K562 (cell line): ENCODE results near the gene CENPB. TPM values are rescaled to one million over a fixed set of nuclear protein-coding genes. Genes with fewer than 3 reads are reported as not detected.
A peak's percentile ranks its signal among the peaks of the same experiment; 100 is the strongest.

Source experiments
- ATAC-seq: fragments of 200-7000 bp; cut with Tn5 transposase; 3 replicates; pipeline ENCODE4 v1.9.1; 2020; ENCODE audit warnings: moderate library complexity
- BruUV-seq: library from RNA; stranded (reverse); fragments of 400-500 nt; replicated peaks from 2 replicates; lab custom pipeline; 2021; lab: Mats Ljungman, UMichigan
- CTCF ChIA-PET: fragments of 300-600 bp; formaldehyde crosslinking; extraction: SDS; loops from one replicate; lab custom pipeline; 2021; ENCODE audit warnings: low intra/inter-chr PET ratio; lab: Yijun Ruan, JAX
- POLR2A ChIA-PET: fragments of 300-600, 350-650 bp; sonication (Branson Sonifier 250); formaldehyde crosslinking; extraction: SDS; loops from one replicate; lab custom pipeline; 2021; ENCODE audit warnings: antibody characterized with exemption, inconsistent platforms; lab: Yijun Ruan, JAX
- DNase-seq, 4 experiments: peaks; one replicate each; pipeline versions ENCODE4 v3.0.0 to v3.0.0-alpha.2; 2011 to 2018; ENCODE audit warnings: low spot score in 3 of 4, mixed read lengths in 3 of 4; ENCODE audit errors: extremely low read depth in 1 of 4
- FAIRE-seq: peaks from 2 replicates; lab custom pipeline; 2011; peaks lifted over from hg19 to GRCh38; lab: Jason Lieb, UNC
- H2AFZ ChIP-seq: 2 replicates; pipeline ENCODE4 v1.6.0; 2011; ENCODE audit warnings: low read depth, low read length, control low read depth, inconsistent platforms
- H3K27ac ChIP-seq: fragments of 200-600 bp; 3 replicates; pipeline ENCODE4 v1.8.0; 2011; ENCODE audit warnings: low read depth, mild to moderate bottlenecking, control low read depth, inconsistent platforms, low read length, moderate library complexity, mixed read lengths; ENCODE audit errors: extremely low read depth
- H3K27me3 ChIP-seq, 2 experiments: fragments of 300-600 bp in 1 of 2; 2 replicates in 1 of 2; 3 replicates in 1 of 2; pipeline versions ENCODE4 v1.6.0 to v1.8.0; 2011; ENCODE audit warnings: inconsistent platforms in 2 of 2, low read length in 2 of 2, mild to moderate bottlenecking in 1 of 2, mixed read lengths in 1 of 2, moderate library complexity in 1 of 2; ENCODE audit not compliant: control insufficient read depth in 2 of 2, insufficient read depth in 2 of 2
- H3K36me3 ChIP-seq: fragments of 300-600 bp; 3 replicates; pipeline ENCODE4 v1.8.0; 2011; ENCODE audit warnings: mild to moderate bottlenecking, low read length, inconsistent platforms; ENCODE audit not compliant: control insufficient read depth, insufficient read depth
- H3K4me1 ChIP-seq, 2 experiments: fragments of 200-600 bp in 1 of 2; replicated peaks in 1 of 2; 2 replicates in 1 of 2; 3 replicates in 1 of 2; pipeline versions ENCODE4 v1.5.1 to v1.8.0; 2011; ENCODE audit warnings: inconsistent platforms in 2 of 2, low read length in 2 of 2, mild to moderate bottlenecking in 1 of 2, mixed read lengths in 1 of 2, moderate library complexity in 1 of 2; ENCODE audit not compliant: control insufficient read depth in 2 of 2, insufficient read depth in 2 of 2
- H3K4me2 ChIP-seq: 2 replicates; pipeline ENCODE4 v1.6.1; 2011; ENCODE audit warnings: low read length, control low read depth, inconsistent platforms, mixed read lengths; ENCODE audit not compliant: insufficient read depth
- H3K4me3 ChIP-seq: fragments of 200-600 bp; sonication (generic), shearing (Covaris generic); 2 replicates; pipeline ENCODE4 v1.5.1; 2016; ENCODE audit warnings: control low read depth, inconsistent platforms
- H3K79me2 ChIP-seq: fragments of 200-600 bp; 3 replicates; pipeline ENCODE4 v1.8.0; 2011; ENCODE audit warnings: low read length, inconsistent platforms; ENCODE audit not compliant: control insufficient read depth, insufficient read depth
- H3K9ac ChIP-seq, 2 experiments: 2 replicates each; pipeline versions ENCODE4 v1.6.0 to v1.6.1; 2011; ENCODE audit warnings: low read depth in 2 of 2, low read length in 2 of 2, control low read depth in 1 of 2, inconsistent platforms in 1 of 2, mild to moderate bottlenecking in 1 of 2, mixed read lengths in 1 of 2; ENCODE audit not compliant: insufficient read depth in 1 of 2
- H3K9me1 ChIP-seq: one replicate; pipeline ENCODE4 v1.6.0; 2011; ENCODE audit warnings: inconsistent platforms, mild to moderate bottlenecking, low read length, moderate library complexity; ENCODE audit not compliant: control insufficient read depth, insufficient read depth
- H3K9me3 ChIP-seq: replicated peaks from 2 replicates; pipeline ENCODE4 v1.5.1; 2011; ENCODE audit warnings: low read depth, low read length, inconsistent platforms; ENCODE audit not compliant: control insufficient read depth, insufficient read depth
- H4K20me1 ChIP-seq: replicated peaks from 2 replicates; pipeline ENCODE4 v1.6.1; 2011; ENCODE audit warnings: low read length, inconsistent platforms, mixed read lengths; ENCODE audit not compliant: control insufficient read depth, insufficient read depth
- CBFB ChIP-seq: sonication (generic); formaldehyde crosslinking; IDR thresholded peaks from 2 replicates; pipeline ENCODE4 v1.4.0; 2020; ENCODE audit warnings: mild to moderate bottlenecking, missing genetic modification reagents
- GATA2 ChIP-seq: sonication (generic); formaldehyde crosslinking; IDR thresholded peaks from 2 replicates; pipeline ENCODE4 v1.4.0; 2020; ENCODE audit warnings: mild to moderate bottlenecking, missing genetic modification reagents
- JUN ChIP-seq, 2 experiments: sonication (generic) in 1 of 2; formaldehyde crosslinking in 1 of 2; IDR thresholded peaks; 2 replicates each; pipeline versions ENCODE4 v1.6.1 to v1.8.0; 2012 to 2022; ENCODE audit warnings: borderline replicate concordance in 2 of 2, mild to moderate bottlenecking in 2 of 2, improper control_type of control experiment in 1 of 2, low read depth in 1 of 2, low read length in 1 of 2, missing genetic modification reagents in 1 of 2
- MEIS2 ChIP-seq: fragments of 450-650 bp; IDR thresholded peaks from 2 replicates; pipeline ENCODE4 v1.6.1; 2014; ENCODE audit warnings: mild to moderate bottlenecking; ENCODE audit not compliant: partially characterized antibody
- RHOXF2B ChIP-seq: fragments of 250-450 bp; sonication (Bioruptor Pico); conservative IDR thresholded peaks from 2 replicates; pipeline ENCODE4 v1.5.1; 2021
- SIN3A ChIP-seq, 2 experiments: fragments of 150-350 bp in 1 of 2; IDR thresholded peaks; 2 replicates each; pipeline ENCODE4 v1.6.1; 2011 to 2016; ENCODE audit warnings: borderline replicate concordance in 2 of 2, low read depth in 2 of 2, low read length in 2 of 2, mild to moderate bottlenecking in 2 of 2, moderate library complexity in 2 of 2; ENCODE audit not compliant: control insufficient read depth in 1 of 2
- SMARCA5 ChIP-seq: fragments of 450-650 bp; IDR thresholded peaks from 2 replicates; pipeline ENCODE4 v1.6.1; 2016
- STAG1 ChIP-seq: sonication (generic); formaldehyde crosslinking; IDR thresholded peaks from 2 replicates; pipeline ENCODE4 v1.5.0; 2020; ENCODE audit warnings: missing genetic modification reagents, borderline replicate concordance
- ZBTB2 ChIP-seq: fragments of 450-650 bp; IDR thresholded peaks from 2 replicates; pipeline ENCODE4 v1.6.1; 2016; ENCODE audit warnings: antibody characterized with exemption
- ZC3H4 ChIP-seq: sonication (generic); formaldehyde crosslinking; IDR thresholded peaks from 2 replicates; pipeline ENCODE4 v1.9.0; 2021; ENCODE audit warnings: missing genetic modification reagents, borderline replicate concordance
- ZKSCAN1 ChIP-seq: fragments of 150-350 bp; IDR thresholded peaks from 2 replicates; pipeline ENCODE4 v1.6.1; 2016; ENCODE audit warnings: low read depth, low read length
- ZNF586 ChIP-seq: fragments of 450-650 bp; formaldehyde crosslinking; conservative IDR thresholded peaks from 2 replicates; pipeline ENCODE4 v1.4.0; 2020; ENCODE audit warnings: mild to moderate bottlenecking, moderate library complexity
- WGBS: fragments of 100-300 bp; shearing (Covaris generic); methylation state at CpG from one replicate; pipeline ENCODE4 v1.1.6; 2016; ENCODE audit warnings: low coverage, mixed read lengths; ENCODE audit not compliant: insufficient coverage; ENCODE audit errors: missing lambda C conversion rate; 5-methylcytosine and 5-hydroxymethylcytosine counted together
- in situ Hi-C: fragments of 300-500 bp; cut with MboI; formaldehyde crosslinking; loops from 4 replicates; pipeline ENCODE4 v1.15.0; 2018; ENCODE audit warnings: inconsistent platforms, mixed read lengths
- intact Hi-C: fragments of 100-400 bp; cut with micrococcal nuclease; formaldehyde crosslinking; loops from 2 replicates; pipeline ENCODE4 v1.14.2; 2022
- polyA plus RNA-seq, 8 experiments: library from polyadenylated mRNA; depleted of rRNA in 4 of 8; stranded (reverse) in 5 of 8; unstranded in 3 of 8; fragments of >200 nt; fragmentation: Nextera tagmentation in 2 of 8; fragmentation: Illumina TruSeq in 1 of 8; extraction: Ambion mirVana in 2 of 8; extraction: Trizol in 1 of 8; gene quantifications; 2 replicates each; pipeline versions ENCODE4 v1.2.1 to v1.2.3, GENCODE V29; 2011 to 2014; ENCODE audit warnings: inconsistent platforms in 1 of 8, missing spikeins in 1 of 8
- total RNA-seq, 7 experiments: library from RNA; depleted of rRNA in 6 of 7; stranded (reverse); fragments of >200 nt in 6 of 7; fragmentation: Illumina TruSeq in 2 of 7; extraction: Trizol in 2 of 7; gene quantifications; 2 replicates each; pipeline versions ENCODE4 v1.2.1 to v1.2.3, GENCODE V29; 2011 to 2021; ENCODE audit warnings: low replicate concordance in 1 of 7

The CENPB gene
- total and polyA plus RNA-seq, 9 of the 15 experiments (the other 6 are each of a cell fraction or from before 2014, with no cell fraction given), result 0.17 to 70.8 (median 24.9) TPM

- CTCF ChIA-PET, result no interaction called here
- in situ Hi-C loops, result no loop called here
- no peaks in the 10 kb centered on the region for H3K9me1 ChIP-seq
- peaks cover 13% of the 10 kb centered on the region; the same call in 1 of the 3 replicates for H3K79me2 ChIP-seq
- 94% methylated on average over 10 of the region's 20 CpGs for WGBS
- H4K20me1 ChIP-seq, result no peaks in the 10 kb centered on the region
- no peaks in the 10 kb centered on the region for H3K27me3 ChIP-seq
- H3K4me3 ChIP-seq, result no peak overlapping the region
- BruUV-seq, result no TSS peak
- TF ChIP-seq ZKSCAN1, result no peak
- TF ChIP-seq GATA2 (CRISPR knock-in tag), result no peak
- TF ChIP-seq STAG1 (CRISPR knock-in tag), result no peak
- TF ChIP-seq ZNF586, result no peak
- no peak for TF ChIP-seq JUN (IDR thresholded peaks at IDR 0.05; ENCODE audit: borderline replicate concordance, low read depth, low read length)
- TF ChIP-seq JUN (CRISPR knock-in tag; IDR thresholded peaks at IDR 0.05; ENCODE audit: borderline replicate concordance), result no peak
- no peak for TF ChIP-seq SMARCA5
- no peak for TF ChIP-seq ZC3H4 (CRISPR knock-in tag)
- no peak for TF ChIP-seq ZBTB2
- no peak for TF ChIP-seq RHOXF2B
- TF ChIP-seq CBFB (CRISPR knock-in tag), result no peak
- no peak for TF ChIP-seq MEIS2
- no peak for TF ChIP-seq SIN3A (IDR thresholded peaks at IDR 0.05; ENCODE audit: borderline replicate concordance in 2 of 2, control insufficient read depth in 1 of 2, low read depth in 2 of 2, low read length in 2 of 2)
- TF ChIP-seq, all 486 proteins: peak for 0
- Histone ChIP-seq H3K4me2 (no peak overlapping the region), H2AFZ (no peak overlapping the region), H3K27ac (no peak overlapping the region), H3K4me1 (peaks cover 9 to 19% of the 10 kb centered on the region in 2 experiments; a peak in 4 of 5 replicates), H3K9ac (peak overlapping the region in 1 of 2 experiments; percentile 48; a peak in 1 of 4 replicates), H3K36me3 (peaks cover 22% of the 10 kb centered on the region; the same call in 2 of the 3 replicates), H3K9me3 (no peaks in the 10 kb centered on the region)
- intact Hi-C loops, result no loop called here
- no peak for FAIRE-seq
- ATAC-seq, result no peak
- POLR2A ChIA-PET, result interaction anchor here (0.6 kb wide), 1 partner anchor 86 kb away, joined by 3 read pairs; no protein-coding TSS in a partner anchor
- no peak for DNase-seq
Measured at GRCh38 chr20:3823881-3824280, 37.3 kb upstream of the CENPB start.
